GM20000 (cell line): Measurements from ENCODE around the gene CLCA2.

Source experiments
- DNase-seq: peaks from one replicate; pipeline ENCODE4 v3.0.0; 2012; ENCODE audit warnings: low spot score
- TF ChIP-seq, protein P1 (sequence below): IDR thresholded peaks from 2 replicates; pipeline ENCODE4 v1.5.1; 2012; ENCODE audit warnings: mild to moderate bottlenecking, control low read depth; ENCODE audit errors: extremely low read depth, missing control alignments

The CLCA2 gene

DNA sequence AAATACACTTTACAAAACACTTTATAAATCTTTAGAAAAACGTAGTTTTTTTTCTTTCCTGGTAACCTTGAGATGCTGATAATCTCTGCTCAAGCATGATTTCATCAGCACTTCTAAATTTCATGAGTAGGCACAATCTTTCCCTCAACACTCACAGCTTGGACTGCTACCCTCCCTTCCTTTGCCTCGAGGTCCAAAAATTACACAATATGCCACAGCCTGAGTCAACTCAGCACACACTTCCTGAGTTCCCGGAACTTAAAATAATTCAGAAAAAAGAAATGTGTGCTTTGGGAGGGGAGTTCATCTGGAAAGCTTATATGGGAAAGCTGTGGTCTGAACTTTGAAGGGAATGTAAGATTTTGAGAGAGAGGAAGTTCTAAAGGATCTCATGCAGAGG lies 5.9 kb downstream of the CLCA2 start:
- TF ChIP-seq, protein P1, sequence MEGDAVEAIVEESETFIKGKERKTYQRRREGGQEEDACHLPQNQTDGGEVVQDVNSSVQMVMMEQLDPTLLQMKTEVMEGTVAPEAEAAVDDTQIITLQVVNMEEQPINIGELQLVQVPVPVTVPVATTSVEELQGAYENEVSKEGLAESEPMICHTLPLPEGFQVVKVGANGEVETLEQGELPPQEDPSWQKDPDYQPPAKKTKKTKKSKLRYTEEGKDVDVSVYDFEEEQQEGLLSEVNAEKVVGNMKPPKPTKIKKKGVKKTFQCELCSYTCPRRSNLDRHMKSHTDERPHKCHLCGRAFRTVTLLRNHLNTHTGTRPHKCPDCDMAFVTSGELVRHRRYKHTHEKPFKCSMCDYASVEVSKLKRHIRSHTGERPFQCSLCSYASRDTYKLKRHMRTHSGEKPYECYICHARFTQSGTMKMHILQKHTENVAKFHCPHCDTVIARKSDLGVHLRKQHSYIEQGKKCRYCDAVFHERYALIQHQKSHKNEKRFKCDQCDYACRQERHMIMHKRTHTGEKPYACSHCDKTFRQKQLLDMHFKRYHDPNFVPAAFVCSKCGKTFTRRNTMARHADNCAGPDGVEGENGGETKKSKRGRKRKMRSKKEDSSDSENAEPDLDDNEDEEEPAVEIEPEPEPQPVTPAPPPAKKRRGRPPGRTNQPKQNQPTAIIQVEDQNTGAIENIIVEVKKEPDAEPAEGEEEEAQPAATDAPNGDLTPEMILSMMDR, result no peak
- DNase-seq, result no peak

DNA sequence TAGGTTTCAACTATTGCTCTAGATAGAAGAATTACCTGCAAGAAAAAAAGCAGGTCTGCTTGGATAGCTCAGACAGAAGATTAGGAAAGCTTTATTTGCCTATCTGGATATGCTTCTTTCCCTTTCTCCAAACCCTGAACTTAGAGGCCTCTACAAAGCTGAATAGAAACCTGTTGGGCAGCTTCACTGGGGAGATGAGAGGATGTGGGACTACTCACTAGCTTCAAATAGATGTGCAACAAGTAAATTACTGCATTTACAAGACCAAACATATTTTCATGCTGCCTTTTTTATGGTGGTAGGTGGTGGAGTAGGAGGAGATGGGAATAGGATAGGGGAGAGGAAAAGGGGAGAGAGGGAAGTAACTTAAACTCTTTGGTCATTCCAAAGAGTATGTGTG lies 6.4 kb downstream of the CLCA2 start:
- TF ChIP-seq, protein P1, result no peak
- DNase-seq, result no peak

DNA sequence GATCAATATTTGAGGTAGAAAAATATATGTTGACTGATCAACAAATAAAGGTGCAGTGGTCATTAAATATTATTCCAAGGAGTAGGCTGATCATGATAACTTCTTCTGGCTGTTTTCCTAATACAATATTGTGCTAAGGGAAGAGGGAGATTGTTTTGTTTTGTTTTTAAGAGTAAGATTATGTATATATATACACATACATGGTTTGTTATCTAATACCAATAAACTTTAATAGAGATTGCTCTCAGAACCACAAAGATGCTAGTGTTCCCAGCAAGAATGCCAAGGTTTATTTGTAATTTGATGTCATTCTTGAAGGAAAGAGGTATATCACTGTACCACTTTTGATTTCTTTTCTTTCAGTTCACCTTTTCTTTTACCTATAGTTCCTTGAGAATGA lies 10.1 kb downstream of the CLCA2 start:
- TF ChIP-seq, protein P1, result no peak
- no peak for DNase-seq

DNA sequence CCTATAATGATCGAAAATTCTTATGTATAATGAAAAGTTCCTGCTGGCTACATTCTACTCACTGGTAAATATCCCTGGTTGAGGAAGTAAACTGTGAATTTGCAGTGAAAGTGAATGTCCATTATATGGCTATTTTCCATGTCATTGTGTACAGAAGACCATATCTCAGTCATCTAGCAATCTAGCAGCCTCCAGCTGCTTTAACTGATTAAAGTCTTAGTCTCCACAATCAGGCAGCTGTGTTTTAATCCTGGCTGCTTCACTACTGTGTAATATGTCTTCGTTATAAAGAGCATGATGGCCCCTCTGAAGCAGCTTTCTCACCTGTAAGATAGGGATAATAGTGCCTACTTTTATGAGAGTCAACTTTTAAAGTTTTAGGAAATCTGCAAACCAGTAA lies 11.4 kb downstream of the CLCA2 start:
- no peak for DNase-seq
- TF ChIP-seq, protein P1, result no peak

DNA sequence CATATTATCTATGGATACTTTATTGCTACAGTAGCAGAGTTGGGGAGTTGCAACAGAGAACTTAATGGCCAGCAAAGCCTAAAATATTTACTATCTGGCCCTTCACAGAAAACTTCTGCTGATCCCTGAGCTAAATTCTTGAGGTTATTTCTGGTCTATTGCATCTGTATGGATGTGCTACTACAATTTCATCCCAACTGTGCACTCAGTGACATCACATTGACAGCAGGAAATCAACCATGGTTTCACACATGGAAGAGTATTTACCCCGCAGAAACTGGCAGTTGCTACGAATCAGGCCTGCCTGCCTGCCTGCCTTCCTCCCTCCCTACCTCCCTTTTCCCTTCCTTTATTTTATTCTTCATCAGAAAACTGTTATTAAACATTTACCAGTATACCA lies 12.1 kb downstream of the CLCA2 start:
- TF ChIP-seq, protein P1, result no peak
- DNase-seq, result no peak

DNA sequence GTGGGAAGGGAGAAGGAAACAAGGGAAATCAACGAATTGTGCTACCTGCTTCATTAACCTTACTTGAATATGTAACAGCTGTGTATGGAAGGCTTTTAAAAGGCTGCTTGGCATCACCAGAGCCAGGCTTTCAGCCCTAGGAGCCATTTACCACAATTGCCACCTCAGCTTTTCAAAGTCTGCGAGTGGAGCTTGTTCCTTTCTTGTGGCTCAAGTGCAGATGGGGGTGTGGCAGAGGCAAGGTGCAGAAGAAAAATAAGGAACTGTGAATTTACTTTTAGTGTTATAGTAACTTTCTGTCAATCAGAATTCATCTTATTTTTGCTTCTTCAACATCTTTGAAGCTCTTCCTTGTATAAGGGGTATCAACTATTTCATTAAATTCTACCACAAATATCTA lies 17.6 kb downstream of the CLCA2 start:
- DNase-seq, result no peak
- TF ChIP-seq, protein P1, result no peak

DNA sequence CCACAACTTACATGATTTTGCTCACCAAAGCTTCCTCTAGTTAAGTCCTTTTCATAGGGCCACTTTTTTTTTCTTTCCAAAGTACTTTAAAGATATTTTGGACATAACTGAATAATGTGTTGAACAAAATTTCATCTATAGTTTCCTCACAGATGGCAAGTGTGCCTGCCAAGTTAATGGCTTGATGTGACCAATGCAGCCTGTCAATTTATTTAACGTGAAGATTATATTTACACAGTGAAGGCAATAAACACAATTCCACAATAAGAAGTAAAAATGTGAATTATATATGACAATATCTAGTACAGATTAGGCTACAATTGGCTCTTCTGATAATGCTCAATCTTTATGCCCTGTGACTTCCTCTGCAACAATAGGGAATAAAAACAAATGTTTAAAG lies 18.0 kb downstream of the CLCA2 start:
- no peak for DNase-seq
- TF ChIP-seq, protein P1, result no peak

DNA sequence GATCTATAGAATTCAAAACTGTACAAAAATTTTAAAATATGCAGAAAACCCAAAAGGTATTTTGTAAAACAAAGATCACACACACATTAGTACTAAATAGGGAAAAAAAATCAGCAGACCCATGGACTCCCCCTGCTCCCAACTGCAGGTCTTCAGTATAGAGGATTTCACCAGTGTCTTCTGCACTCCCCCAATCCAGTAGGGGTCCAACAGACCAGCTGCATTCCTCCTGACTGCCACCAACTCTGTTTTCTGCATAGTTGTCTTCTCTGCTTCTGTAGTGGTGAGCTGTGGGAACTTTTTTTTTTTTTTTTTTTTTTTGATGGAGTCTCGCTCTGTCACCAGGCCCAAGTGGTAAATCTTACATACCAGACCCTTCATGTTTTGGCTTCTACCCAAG lies 21.9 kb downstream of the CLCA2 start:
- TF ChIP-seq, protein P1, result no peak
- no peak for DNase-seq
